ENCODE measurements around the gene CARF.
"Not testable (repeated sequence)": the region's sequence is repeated elsewhere in the genome, so short reads cannot be mapped to it uniquely, and the experiment has no call there.

Gene CARF, protein sequence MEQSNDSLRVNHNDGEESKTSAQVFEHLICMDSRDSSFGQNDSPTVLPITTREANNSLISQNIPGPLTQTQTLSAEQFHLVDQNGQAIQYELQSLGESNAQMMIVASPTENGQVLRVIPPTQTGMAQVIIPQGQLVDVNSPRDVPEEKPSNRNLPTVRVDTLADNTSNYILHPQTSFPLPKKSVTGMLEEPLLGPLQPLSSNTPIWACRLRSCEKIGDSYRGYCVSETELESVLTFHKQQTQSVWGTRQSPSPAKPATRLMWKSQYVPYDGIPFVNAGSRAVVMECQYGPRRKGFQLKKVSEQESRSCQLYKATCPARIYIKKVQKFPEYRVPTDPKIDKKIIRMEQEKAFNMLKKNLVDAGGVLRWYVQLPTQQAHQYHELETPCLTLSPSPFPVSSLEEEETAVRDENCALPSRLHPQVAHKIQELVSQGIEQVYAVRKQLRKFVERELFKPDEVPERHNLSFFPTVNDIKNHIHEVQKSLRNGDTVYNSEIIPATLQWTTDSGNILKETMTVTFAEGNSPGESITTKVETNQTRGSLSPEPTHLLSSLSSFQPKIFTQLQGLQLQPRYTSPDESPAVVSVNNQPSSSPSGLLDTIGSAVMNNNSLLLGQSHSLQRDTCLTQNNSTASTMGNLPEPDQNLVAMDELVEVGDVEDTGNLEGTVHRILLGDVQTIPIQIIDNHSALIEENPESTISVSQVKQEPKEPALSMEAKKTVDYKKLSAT

DNA sequence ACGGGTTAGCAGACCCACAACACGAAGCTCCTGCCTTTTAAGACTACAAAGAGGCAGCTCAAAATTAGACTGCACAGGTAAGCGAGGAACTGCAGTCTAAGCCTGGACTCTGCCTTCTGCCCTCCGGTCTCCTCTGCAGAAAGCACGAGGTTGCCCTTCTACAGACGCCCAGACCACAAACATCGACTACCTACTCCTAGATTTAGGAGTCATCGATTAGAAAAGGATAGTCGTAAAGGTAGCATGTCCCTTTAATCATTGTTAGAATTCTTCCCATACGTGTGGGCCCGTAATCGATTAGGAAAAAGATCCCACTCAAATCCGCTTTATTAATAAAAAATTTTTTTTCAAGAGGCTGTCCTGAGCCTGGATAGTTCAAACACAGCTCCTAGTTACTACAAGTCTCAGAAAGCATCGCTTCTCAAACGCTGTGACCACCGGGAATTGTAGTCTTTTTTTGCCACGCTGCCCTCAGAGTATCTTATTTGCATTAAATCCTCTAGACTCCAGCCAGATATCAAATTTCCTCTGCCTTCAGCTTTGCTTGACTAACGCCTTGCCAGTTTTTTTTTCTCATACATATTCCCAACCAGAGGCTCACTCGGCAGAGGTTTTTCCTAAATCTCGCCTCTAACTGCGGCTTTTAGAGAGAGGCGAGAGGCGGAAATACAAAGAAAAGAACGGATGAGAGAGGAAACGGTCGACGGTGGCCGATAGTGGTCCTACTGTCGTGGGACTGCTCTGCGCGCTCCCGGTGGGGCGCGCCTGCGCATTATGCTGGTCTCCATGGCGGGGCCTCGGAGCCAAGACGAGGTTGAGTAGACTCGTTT lies at the start of gene CARF, which contains the start of gene WDR12:
Gene CARF (plus strand): TSS at position 764 of the 830 bp plus-strand sequence. CDS start 29,628 bp downstream, outside the sequence.
Gene WDR12 (minus strand): TSS at position 162 of the 830 bp plus-strand sequence. CDS start 197 bp downstream, outside the sequence.
- peak; percentile 85 to 86 for DNase-seq

DNA sequence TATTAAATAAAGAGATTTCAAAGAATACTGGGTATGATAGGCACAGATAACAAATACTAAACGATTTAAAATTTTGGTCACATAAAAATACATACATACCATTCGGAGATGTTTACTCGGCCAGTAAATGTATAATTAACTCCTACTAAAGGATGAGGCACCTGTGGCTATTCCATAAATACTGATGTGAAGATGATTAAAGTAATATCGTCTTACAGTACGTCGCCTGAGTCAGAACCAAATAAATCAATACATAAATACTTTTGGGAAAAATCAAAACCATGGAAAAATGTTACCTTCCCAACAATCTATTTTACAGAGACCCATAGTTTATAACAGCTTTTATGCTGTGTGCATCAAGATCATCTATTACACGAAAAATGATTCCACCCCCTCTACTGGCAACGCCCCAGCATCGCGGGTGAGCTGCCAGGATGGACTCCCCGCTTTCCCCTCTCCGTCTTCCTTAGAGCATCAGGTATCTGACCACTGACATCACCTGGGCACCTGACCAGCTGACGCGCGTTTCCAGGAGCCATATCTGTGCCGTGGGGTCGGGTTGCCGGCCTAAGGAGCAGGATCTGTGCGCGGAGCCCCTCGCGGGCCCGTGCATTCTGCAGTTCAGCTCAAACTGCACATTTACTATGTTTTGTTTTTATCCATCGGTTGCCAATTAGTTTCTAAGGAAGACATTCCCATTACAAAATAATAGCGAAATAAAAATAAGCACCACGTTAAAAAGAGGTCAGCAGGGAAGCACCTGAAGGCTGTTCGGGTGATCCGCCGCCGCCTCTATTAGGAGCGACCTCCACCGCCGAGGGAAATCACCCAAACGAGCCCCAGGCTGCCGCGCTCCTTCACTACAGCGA lies 41.4 kb upstream of the CARF start:
- DNase-seq: peak; percentile 53 to 56

DNA sequence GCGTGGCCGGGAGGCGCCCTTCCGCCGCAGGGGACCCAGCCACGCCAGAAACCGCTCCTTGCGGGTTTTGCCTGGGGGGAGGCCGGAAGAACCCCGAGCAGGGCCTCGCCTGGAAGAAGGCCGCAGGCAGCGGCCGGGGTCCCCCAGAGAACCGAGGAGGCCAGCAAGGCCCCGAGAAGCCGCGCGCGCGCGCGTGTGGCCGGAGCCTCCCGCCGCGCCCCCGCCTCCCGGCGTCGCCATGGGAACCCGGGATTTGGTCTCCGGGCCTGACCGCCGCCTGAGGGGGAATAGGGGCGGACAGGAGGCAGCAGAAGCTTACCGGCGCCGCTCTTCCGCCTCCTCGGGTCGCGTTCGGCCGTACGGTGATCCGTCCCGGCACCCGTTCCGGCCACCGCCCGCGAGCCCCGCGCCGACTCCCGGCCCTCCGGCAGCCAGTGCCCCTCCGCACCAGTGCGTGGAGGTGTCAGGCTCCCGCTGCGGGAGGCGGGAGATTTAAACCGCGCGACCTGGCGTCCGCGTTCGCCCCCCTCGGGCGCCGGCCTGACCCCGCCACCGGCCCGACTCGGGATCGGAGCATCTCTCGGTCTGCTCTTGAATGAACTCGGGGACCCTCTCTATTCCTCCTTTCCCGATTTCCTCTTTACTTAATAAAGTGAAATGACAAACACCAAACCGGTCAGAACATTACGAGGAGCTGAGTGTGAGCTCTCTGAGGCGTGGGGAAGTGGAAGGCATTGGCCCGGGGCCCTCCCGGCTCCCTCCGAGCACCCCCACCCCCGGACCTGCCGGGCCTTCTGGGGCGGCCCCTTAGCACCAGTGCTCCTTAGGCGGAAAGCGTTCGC lies 40.6 kb upstream of the CARF start, which contains the start of gene ICA1L:
Gene ICA1L (minus strand): TSS at position 467 of the 842 bp plus-strand sequence. CDS start 42,757 bp downstream, outside the sequence.
- DNase-seq: peak; percentile 37 to 49

DNA sequence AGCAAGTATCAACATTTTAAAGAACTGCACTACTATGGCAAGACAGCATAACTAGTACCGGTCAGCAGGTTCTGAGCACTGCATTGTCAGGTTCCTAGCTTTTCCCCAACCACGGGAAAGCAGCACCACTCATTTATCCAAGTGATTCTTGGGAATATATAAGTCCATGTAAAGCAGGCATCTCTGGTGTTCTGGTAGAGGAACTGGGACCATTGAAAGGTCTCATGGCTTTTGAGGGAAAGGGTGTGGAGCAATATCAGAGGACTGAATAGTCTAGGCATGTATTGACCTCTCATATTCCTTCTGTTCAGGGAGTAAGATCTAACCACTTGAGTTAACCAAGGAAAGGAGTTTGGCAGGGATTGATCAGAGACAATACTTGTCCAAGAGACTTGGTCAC lies 34.4 kb upstream of the CARF start:
- DNase-seq: no peak

DNA sequence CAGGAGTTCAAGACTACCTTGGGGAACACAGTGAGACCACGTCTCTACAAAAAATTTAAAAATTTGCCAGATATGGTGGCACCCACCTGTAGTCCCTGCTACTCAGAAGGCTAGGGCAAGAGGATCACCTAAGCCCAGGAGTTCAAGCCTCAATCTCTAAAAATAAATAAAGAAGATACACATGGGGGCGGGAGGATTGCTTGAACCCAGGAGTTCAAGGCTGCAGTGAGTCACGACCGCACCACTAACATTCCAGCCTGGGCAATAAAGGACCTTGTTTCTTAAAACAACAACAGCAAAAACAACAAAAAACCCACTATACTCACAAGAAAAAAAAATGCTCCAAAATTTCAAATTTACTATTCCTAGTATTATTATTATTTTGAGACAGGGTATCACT lies 30.5 kb upstream of the CARF start:
- no peak for DNase-seq

DNA sequence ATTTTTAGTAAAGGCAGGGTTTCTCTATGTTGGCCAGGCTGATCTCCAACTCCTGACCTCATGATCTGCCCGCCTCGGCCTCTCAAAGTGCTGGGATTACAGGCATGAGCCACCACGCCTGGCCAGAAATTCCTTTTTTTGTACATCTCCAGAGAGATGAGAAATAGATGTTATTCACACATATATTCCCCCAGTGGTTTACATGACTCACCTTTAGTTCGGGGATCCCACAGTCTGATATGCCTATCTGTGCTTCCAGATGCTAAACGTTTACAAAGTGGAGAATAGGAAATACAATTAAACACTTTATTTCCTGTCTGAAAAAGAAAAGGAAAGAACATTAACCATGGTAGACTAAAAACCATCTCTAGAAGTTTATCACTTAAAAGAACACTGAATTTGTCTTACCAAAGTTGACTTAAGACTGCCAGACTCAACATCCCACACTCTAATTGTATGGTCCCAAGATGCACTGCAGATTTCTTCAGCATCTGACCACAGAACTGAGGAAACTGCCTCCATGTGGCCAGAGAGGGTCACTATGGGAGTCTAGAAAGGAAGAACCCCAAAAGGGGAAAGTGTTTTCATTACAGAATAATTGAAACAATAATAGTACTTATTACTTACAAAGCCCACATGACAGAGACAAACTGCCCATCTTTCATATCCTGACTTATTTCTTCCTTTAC lies 27.9 kb upstream of the CARF start:
- no peak for DNase-seq

DNA sequence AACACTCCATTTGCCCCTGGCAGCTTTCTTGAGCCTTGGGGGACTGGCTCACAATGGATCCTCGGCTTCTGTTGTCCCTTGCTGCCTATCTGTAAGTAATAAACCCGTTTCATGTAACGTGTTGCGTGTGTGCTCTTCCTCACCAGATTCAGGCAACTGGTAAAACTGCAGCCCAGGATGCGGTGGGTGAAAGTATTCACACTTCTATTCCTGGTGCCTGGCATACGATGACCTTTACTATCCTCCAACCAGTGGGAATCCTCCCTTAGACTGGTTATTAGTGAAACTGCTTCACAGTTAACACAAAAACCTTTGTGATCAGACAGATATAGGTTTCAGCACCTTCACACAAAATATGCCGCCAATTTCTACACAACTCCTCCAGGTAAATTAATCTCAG lies 26.9 kb upstream of the CARF start:
- DNase-seq: no peak

DNA sequence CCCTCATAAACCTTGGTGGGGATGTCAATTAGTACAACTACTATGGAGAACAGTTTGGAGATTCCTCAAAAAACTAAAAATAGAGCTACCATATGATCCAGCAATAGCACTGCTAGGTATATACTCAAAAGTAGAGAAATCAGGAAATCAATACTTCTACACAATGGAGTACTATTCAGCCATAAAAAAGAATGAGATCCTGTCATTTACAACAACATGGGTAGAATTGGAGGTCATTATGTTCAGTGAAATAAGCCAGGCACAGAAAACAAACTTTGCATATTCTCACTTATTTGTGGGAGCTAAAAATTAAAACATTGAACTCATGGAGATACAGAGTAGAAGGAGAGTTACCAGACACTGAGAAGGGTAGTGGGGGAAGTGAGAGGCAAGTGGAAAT lies 6.6 kb upstream of the CARF start:
- DNase-seq: not testable (repeated sequence)

DNA sequence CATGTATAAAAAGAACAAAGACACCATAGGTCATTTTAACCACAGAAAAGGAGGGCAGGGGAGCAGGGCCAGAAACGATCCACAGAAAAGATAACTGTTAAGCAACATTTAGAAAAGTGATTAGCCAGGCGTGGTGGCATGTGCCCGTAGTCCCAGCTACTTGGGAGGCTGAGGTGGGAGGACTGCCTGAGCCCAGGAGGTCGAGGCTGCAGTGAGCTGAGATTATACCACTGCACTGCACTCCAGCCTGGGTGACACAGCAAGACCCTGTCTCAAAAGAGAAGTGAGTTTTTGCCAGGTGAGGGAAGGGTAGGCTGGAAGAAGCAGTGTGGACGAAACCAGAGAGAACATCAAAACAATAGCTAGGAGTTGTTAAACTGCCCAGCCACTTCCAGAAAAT lies 3.9 kb upstream of the CARF start:
- DNase-seq: no peak

DNA sequence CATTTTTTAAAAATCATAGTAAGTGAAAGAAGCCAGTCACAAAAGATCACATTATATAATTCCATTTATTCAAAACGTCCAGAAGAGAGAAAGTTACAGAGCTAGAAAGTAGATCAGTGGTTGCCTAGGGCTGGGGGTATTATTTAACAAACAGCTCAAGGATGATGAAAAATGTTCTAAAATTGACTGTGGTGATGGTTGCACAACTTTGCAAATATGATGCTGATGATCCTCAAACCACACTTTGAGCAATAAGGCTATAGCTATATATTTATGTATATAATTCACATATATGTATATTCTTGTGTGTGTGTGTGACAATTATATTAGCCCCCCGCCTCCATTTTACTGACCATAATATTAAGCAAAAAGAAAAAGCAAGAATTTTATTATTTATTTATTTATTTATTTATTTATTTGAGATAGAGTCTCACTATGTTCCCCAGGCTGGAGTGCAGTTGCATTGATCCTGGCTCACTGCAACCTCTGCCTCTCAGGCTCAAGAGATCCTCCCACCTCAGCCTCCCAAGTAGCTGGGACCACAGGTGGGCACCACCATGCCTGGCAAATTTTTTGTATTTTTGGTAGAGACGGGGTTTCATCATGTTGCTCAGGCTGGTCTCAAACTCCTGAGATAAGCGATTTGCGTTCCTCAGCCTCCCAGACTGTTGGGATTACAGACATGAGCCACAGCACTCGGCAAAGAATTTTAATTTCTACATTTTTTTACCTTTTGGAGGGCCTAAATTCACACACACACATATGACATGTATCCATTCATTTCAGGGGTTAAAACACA lies 2.5 kb upstream of the CARF start:
- no peak for DNase-seq

DNA sequence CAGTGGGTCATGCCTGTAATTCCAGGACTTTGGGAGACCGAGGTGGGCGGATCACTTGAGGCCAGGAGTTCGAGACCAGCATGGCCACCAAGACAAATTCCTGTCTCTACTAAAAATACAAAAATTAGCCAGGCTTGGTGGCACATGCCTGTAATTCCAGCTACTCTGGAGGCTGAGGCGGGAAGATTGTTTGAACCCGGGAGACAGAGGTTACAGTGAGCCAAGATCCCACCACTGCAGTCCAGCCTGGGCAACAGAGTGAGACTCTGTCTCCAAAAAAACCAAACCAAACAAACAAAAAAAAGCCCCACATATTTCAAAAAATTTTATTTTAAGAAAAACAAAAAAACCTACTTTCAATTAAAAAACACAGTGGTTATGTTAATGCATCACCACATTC lies 1.8 kb upstream of the CARF start:
- not testable (repeated sequence) for DNase-seq

DNA sequence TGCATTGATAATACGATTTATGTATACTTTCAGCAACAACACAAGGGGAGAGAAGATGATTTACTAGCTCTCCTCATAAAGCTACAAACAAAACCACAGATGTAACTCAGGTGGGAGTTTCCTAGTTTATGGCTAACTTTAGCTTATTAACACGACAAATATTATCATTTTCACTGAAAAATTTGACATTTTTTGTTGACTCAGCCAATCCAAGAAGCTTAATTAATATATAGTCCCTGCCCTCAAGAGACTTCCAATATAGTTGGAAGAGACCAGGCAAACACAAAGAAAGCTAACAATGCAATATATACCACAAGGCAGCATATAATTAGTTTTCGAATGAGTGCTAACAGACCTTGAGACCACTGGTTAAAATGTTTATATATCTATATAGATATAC lies 1.4 kb upstream of the CARF start:
- no peak for DNase-seq

DNA sequence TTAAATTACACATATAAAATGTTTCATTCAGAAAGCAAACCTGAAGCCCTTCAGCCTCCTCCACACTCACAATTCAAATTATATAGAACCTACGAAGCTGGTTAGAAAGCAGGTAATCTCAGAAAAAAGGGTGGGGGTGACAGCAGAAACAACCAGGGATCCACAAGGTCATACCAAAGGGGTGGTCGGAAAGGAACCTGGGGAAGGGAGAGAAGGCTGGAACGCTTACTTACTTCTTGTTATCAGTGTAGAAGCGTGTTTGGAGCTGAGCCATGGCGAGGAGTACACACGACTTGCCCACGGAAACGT lies 918 bp upstream of the CARF start:
- DNase-seq: no peak

DNA sequence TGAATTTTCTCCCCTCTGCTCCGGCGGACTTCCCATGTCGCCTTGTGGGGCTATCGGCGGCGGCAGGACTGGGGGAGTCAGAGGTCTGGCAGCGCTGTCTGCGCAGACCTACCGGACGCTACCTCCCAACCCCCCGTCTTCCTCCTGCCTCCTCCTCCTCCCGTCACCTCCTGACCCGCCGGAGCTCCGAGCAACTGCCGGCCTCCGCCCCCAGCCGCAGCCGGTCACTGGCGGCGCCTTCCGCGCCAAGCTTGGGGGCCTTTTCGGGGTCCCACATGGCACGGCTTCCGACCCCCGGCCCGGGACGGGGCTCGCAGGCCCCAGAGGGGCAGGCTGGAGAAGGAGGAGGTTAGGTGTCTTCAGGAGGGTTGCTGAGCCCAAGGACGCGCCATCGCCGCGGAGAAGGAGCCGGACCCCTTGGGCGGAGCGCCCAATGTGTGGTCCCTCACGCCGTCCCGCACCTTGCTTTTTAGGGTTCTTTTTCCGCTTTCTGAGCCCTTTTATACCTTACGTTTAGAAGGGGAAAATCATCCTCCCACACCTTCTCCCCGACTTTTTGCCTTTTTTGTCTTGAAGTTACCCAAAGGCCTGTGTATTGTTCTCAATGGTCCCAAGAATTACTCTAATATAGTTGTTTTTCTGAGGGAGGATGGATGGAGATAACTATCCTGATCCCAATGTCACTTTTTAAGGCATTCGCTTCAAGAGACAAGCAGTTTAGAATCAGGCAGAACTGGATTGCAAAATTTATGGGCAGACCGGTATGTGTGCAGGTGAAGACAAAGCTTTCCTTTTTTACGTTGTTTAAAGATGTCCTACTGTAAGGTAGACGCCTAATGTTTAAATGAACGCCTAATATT lies 497 bp downstream of the CARF start:
- peak in 1 of 2 experiments; percentile 5 for DNase-seq

DNA sequence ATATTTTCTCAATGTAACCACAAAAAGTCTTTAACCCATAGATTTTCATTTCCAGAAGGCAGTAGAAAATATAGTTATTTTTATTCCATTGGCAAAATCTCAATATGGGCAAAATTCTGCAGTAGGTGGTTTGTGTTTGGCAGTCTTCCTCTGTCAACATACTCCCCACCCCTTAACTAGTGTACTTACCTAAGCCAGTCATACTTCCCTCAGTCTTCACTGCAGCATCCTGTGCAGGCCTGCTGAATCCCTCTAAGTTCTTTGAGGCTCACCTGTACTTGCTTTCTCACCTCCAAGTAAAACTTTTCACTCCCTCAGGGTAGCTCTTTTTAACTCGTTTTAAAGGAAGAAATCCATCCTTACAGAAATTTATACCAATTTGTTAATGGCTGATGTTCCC lies 6.8 kb downstream of the CARF start:
- DNase-seq: no peak

DNA sequence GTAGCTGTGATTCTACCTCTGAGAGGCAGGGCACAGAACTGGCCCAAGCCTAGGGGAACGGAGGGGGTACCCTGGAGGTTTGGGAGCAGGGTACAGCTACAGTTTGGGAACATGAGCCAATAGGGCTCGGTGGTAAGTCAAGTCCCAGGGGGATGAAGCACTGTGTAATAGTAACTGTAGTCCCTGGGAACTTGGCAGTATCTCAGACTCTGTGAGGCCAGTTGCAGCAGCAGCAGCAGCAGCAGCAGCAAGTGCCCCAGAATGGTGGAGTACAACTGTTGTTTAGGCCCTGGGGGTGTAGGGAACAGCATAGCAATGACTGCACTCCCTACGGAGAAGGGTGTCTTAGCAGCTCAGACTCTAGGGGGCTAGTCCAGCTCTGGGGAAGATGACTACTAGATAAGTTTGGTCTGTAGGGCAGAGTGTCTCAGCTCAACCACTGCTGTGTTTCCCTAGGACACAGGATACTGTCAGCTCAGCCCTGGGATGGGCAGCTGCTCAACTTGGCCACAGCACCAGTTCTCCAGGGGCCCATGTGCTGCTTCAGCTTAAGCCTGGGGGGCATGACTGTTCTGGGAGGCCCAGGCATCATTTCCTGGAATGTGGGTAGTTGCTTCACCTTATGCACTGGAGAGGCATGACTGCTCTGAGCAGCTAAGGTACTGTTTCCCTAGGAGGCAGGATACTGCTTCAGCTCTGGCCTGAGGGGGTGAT lies 20.5 kb downstream of the CARF start:
- no peak for DNase-seq

DNA sequence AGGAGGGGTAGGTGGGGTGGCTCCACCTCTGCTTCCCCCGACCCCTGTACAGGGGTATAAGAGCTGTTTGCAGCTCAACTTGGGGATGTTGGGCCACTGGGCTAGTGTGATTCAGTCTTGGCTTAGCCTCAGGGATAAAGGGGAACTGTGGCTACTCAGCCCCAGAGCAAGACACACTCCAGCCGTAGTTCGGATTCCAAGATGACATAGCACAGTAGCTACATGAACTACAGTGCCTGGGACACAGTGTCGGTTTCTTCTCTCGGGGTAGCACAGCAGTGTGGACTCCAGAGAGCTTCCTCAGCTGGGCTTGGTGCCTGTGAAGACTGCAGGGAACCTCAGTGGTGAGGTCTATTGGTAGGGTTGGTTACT lies 21.1 kb downstream of the CARF start:
- DNase-seq: no peak

DNA sequence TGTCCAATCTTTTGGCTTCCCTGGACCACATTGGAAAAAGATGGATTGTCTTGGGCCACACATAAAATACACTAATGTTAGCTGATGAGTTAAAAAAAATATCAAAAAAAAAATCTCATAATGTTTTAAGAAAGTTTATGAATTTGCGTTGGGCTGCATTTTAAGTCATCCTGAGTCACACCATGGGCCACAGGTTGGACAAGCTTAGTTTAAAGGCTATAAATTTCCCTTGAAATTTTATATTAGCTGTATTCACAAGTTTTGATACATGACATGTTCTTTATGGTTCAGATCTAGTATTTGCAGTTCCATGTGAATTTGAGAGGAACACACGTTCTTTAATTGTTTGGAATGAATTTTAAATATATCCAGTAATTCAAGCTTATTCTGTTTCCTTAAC lies 21.9 kb downstream of the CARF start:
- no peak for DNase-seq

Data from stimulated activated CD4-positive, alpha-beta T cell treated with anti-CD3 and anti-CD28 coated beads, Interleukin-4, amount 100 ng/mL, for 4 hours (primary cell).